T-helper 2 cell treated with Interferon-gamma antibody and Interleukin-4, amounts not matched to agents 100 ng/mL and 5 ng/mL, for 36 hours (primary cell): Measurements from ENCODE around the gene PAX9. TPM values are rescaled to one million over a fixed set of nuclear protein-coding genes. Genes with fewer than 3 reads are reported as not detected.

ENCODE experiments used
- intact Hi-C: fragments of 100-400 bp; cut with micrococcal nuclease; formaldehyde crosslinking; loops from one replicate; pipeline ENCODE4 v1.15.1; 2023
- total RNA-seq: library from RNA; stranded (reverse); gene quantifications from 2 replicates; pipeline ENCODE4 v1.2.3, GENCODE V29; 2022

PAX9 gene
- total RNA-seq, 1 donor from 2014 or later, result not detected

DNA sequence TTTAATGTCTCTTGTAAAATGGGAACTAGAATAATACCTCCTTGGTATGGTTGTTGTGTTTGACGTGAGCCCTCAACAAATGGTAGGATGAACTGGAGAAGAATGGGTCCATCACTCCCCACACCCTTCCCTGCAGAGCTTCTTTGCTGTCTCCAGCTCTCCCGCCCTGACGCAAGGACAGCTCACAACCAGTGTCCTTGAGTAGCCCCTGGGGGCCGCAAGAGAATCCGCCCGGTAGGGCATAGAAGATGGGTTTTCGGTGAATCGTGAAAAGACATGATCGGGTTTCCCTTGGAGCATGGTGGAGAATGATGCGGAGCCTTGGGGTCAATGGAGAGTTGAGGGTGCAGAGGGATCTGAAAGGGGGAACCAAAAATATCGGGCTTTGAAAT lies 6.1 kb upstream of the PAX9 start:
- intact Hi-C loops, result loop anchor here (2.0 to 5.0 kb wide), 2 partner anchors 73 to 937 kb away; partner anchors contain the start of gene NKX2-8

DNA sequence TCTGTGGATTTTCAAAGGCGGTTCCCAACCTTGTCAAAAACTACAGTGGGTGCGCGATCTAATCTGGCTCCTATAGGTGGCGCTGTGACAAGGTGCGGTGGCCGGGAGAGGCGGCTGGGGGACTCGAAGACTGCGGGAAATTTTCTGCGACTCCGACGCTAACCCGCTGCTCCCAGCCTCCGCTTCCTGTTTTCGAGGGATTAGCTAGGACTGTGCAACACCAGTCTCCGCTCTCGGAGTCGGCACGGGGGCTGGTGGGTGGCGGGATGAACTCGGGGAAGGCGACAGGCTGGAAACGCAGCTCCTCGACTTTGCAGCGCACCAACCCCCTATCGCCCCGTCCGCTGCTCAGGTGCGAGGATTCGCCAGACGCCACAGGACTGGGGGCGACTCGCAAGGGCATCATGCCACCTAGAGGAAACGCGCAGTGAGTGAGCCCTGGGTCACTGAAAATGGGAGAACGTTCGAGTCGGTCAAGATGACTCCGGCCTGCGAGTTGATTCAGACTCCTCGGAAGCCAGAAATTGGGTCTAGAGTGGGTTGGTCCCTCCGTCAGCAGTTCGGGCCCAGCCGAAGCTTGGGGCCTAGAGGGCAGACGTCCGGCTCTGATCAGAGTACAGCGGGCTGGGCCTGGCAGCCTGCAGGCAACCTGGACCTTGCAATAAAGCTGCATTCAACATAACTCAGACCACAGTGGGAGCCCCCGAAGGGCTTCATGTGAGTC lies 5.5 kb upstream of the PAX9 start:
- intact Hi-C loops, result loop anchor here (2.0 to 5.0 kb wide), 2 partner anchors 73 to 936 kb away; partner anchors contain the start of gene NKX2-8

DNA sequence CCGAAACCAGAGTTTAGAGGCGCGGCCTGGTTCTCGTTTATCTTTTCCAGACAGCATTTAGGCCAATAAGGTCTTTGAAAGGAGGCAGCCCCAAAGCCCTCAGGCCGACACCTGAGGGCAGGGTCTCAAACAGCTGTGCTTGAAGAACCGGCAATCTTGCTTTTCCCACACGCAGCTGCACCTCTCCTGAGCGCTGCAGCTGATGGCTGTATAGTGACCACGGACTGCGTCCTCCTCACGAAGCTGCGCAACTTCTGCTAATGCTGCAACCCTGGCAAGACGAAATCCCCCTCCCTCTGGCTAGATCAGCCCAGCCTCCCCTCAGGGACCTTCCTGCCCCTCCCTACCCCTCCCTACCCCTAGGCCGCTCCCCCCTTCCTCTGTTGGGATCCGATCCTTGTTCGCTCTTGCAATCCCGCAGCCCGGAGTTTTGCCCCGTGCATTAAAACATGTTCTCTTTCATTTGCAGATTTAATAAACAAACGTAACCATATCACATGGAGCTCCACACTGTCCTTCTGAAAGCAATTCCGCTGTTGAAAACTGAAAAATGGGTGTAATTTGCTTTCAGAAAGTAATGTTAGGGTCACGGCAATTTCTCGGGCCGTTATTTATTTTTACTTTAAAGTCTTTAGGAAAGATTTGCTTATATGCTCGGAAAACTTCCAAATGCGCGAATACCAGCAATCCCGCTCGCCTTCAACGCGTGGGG lies 4.8 kb upstream of the PAX9 start:
- intact Hi-C loops, result loop anchor here (5.0 kb wide), 1 partner anchor 935 kb away; no protein-coding TSS in a partner anchor

DNA sequence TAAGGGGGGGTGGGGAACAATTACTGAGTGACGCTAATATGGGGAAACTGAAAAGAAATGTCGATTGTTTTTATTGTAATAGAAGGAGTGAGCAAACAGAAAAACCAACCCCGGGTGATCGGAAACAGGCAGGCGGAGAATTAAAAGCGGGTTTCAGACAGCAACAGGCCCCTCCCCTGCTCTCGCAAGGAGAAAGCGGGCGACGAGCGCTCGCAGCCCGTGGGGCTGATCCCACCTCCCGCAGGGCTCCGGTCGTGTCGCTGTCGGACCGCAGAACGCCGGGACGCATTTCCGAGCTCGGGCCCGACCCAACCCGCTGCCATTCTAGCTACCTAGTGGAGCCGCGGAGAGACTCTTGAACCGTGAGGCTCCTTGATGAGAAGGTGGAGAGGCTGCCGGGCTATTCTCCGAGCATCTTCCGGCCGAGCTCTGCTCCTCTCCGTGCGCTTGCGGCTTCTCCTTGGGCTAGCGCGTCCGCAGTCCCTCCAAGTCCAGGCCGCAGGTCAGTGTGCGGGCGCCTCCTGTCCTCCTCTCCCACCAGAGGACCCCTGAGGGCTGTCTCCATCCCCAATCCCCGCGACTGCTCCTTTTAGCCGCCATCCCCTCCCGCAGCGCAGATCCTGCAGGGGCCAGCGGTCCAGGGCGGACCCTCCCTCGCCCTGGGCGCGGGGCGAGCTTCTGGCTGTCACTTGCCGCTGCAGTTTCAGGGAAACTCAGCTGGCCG lies 4.1 kb upstream of the PAX9 start:
- intact Hi-C loops, result loop anchor here (5.0 kb wide), 1 partner anchor 935 kb away; no protein-coding TSS in a partner anchor

DNA sequence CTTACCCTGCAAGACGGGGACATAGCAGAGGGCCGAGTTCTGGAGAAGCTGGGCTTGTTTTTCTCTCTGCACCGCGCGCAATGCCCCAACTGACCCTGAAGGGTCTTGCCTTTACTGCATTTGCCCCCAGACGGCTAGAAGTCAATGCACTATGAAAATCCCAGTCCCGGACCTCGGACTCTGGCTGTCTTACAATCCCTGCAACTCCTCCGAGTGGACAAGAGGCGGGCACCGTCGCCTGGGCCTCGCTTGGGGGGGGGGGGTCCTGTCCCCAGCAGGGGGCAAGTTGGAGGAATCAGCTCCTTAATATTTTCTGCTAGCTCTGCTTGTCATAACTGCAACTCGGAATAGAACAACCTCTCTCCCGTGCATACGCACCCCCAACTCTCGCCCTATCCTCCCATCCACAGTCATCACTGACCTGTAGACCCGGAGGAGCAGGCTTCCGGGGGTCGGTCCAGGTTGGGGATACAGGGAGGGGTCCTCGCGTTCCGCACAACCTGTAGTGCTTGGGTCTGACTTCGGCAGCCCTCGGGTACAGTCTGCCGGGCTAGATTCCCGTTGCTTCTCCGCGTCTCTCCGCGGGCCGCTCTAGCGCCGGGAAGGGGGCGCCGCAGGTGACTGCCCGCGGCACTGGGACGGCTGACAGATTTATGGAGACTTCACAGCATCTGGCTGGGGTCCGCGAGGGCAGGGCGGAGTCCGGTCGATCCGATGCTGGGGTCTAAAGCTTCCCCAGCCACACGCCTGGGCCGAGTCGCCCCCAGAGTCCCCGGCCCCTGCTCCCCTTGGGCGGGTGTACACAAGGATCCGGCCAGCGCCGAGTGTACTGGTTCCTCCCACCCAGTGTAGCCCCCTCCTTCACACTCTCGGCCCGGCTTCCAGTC lies 3.3 kb upstream of the PAX9 start:
- intact Hi-C loops, result loop anchor here (5.0 kb wide), 1 partner anchor 934 kb away; no protein-coding TSS in a partner anchor

DNA sequence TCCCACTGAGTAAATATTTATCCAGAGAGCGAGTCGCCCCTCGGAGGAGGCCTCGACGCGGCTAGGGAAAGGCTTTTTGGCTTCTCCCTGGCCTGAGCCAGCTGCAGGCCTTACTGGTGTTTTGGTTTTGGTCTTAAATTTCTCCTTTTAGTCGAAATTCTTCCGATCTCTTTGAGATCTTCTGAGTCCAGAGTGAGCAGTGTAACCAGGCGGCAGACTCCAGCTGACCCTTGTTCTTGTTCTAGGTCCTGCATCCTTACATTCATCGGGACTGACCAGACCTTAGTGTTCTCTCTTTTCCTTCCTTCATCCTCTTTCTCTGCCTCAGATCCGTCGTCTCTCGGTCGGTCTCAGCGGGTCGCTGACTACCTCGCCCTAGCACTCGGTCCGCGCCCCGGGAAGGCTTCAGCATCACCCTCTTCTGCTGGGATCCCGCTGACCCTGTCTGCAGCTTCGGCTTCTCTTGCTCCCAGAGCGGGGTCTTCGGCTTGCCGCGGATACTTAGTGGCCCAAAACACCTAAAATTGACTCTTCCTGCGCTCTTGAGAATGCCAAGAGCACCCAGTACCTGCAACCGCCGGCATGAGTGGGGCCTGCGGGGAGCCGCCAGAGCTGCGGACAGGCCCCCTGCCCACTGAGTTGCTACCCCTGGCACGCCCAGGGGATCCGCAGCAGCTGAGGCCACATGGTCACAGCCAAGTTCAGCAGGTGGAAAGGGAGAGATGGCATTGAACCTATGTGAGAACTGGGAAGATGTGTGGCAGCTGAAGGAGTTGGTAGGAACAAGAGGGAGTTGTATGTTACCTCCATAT lies 2.4 kb upstream of the PAX9 start:
- intact Hi-C loops, result loop anchor here (5.0 kb wide), 1 partner anchor 933 kb away; no protein-coding TSS in a partner anchor

DNA sequence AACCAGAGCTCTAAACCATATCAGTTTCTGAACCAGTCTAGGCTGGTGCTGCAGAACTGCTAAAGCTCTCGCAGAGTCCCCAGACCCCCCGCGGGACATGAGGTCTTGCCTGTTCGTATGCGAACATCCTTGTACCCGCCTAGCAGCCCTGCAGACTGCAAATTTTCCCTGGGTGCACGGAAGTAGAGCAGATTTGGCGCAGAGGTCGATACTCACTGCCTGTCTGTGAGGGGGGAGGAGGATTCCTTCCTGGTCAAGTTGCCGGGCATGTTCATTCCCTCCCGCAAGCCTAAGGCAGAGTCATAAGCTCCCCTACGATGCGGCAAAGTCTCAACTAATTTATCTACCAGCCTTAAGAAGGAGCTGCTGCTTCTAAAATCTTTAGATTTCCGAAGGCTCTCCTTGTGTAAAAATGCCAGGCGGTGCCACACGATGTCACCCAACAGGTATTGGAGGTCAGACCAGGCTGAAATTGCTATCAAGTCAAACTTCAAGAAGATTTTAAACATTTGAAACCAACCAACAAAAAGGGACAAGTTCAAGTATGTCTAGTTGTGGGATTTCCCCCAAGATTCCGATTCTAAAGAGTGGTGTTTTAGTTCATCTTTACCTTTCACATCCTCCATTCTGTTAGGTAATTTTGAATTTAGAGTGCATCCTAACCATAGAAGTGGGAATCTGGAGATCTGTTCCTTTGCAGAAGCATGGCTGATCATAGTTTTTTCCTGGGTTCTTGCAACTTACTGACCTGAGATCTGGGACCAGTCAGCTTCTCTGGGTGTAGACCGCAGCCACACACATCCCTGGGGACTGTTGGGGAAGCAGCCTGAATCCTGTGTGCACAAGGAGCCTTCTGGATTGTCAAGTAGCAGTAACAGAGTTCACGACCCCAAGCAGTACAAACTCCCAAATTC lies 1.6 kb upstream of the PAX9 start:
- intact Hi-C loops, result loop anchor here (2.0 to 5.0 kb wide), 2 partner anchors 141 to 932 kb away; no protein-coding TSS in a partner anchor

DNA sequence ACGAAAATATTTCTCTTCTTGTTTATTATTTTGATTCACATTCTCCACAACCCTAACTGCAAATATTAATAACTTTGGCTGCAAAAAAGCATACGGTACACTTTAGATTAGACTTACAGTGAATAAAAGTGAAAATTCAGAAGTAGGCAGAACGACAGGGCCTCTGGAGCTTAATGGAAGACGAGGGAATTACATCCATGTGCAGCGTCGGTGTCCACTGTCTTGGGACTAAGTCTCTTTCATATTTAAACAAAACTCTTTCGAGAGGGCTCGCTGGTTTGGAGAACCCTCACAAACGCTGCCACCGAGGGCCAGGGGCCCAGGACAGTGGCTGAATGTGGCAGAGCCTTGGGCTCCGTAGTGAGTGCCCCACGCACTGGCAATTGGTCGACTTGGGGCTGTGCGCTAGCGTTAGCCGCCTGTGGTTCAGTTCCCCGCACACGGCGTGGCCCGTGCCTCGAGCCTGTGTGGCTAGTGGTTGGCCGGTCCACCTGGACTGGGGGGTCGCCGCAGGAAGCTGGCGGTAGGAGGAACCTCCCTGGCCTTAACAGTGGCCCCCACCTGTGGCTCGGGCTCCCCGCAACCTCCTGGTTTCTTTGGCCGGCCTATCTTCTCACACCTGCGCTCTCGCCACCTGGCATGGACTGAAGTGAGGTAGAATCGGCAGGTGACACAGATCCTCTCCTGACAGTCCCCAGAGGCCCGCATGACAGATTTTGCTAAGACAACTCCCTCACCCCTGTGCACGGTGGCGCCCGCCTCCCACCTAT lies 739 bp upstream of the PAX9 start:
- intact Hi-C loops, result loop anchor here (2.0 kb wide), 1 partner anchor 142 kb away; no protein-coding TSS in a partner anchor

DNA sequence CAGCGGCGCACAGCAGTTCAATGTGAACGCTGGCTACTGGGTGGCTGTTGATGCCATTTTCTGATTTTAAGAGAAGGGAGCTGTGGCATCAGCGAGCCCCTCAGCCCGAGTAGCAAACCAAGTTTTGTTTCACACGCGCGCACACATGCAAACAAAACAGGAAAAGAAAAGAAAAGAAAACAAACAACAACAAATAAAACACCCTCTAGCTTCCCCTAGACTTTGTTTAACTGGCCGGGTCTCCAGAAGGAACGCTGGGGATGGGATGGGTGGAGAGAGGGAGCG lies 540 bp downstream of the PAX9 start:
- intact Hi-C loops, result no loop called here

DNA sequence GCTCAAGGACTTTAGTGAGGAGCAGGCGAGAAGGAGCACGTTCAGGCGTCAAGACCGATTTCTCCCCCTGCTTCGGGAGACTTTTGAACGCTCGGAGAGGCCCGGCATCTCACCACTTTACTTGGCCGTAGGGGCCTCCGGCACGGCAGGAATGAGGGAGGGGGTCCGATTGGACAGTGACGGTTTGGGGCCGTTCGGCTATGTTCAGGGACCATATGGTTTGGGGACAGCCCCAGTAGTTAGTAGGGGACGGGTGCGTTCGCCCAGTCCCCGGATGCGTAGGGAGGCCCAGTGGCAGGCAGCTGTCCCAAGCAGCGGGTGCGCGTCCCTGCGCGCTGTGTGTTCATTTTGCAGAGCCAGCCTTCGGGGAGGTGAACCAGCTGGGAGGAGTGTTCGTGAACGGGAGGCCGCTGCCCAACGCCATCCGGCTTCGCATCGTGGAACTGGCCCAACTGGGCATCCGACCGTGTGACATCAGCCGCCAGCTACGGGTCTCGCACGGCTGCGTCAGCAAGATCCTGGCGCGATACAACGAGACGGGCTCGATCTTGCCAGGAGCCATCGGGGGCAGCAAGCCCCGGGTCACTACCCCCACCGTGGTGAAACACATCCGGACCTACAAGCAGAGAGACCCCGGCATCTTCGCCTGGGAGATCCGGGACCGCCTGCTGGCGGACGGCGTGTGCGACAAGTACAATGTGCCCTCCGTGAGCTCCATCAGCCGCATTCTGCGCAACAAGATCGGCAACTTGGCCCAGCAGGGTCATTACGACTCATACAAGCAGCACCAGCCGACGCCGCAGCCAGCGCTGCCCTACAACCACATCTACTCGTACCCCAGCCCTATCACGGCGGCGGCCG lies 1.1 kb downstream of the PAX9 start:
- intact Hi-C loops, result no loop called here

DNA sequence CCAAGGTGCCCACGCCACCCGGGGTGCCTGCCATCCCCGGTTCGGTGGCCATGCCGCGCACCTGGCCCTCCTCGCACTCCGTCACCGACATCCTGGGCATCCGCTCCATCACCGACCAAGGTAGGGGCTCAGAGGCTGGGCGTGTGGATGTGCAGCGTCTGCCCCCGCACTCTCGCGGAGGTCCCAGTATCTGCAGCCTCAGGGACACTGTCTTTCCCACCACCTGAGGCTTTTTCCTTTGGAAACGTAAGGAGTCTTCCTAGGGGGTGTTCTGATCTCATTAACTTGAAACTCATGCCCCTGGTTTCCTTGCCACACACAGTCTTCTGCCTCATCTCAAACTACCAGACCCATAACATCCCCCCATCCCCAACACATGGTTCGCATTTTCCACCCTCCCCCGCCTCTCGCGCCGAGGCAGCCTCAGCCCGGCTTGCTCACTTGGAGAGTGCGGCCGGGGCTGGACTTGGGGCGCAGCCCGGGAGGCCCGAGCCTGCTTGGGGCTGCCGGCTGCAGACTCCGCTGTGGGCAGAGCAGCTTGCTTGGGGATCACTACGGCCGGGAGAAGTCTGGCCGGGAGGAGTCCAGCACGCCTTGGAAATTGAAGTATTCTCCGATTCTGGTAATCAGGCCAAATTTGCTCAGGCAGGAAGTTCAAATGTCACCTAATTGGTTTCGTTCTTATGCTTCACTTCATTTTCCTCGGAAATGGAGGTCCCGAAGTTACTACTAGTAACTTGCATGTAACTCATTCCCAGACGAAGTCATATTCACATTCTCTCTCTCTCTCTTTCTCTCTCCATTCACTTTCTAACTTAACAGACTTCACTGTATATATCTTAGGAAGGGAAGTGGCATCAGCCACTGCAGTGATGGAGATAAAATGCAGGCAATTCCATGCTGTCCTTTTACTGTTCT lies 2.0 kb downstream of the PAX9 start:
- intact Hi-C loops, result no loop called here

DNA sequence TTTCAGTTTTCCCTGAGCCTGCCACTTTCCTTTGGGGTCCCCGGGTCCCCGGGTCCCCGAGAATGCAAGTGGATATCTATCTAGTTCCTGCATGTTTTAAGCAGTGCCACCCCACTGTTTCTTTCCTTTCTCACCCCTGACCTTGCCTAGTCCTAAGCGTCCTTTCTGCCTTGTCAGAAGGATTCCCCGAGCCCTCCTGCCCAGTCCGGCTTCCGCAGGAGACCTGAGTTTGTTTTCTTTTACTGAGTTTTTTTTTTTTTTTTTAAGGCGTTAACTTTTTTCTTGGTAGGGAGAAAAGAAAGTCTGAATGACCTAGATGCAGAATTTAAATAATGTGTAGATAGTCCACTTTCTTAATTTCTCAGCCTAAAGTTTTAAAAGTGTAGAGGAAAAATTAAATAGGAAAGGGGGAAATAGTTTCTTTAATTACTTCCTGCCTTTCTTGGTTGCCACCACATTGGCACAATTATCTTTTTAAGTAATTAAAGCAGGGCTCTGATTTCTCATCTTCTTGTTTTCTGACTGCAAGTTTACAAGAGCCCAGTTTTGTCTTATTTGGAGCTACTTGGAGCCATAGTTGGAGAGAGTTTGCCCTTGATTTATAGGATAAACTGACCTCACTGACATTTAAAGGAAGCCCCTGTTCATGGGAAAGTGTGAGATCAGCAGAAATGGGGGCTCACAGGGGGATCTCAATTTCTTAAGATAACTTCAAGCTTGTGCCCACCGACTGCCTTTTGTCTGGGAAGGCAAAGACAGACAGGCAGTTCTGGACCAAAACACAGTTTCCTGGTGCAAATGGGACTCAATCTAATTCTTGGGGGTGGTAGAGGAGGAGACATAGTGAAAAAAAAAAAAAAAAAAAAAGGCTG lies 2.9 kb downstream of the PAX9 start:
- intact Hi-C loops, result no loop called here

DNA sequence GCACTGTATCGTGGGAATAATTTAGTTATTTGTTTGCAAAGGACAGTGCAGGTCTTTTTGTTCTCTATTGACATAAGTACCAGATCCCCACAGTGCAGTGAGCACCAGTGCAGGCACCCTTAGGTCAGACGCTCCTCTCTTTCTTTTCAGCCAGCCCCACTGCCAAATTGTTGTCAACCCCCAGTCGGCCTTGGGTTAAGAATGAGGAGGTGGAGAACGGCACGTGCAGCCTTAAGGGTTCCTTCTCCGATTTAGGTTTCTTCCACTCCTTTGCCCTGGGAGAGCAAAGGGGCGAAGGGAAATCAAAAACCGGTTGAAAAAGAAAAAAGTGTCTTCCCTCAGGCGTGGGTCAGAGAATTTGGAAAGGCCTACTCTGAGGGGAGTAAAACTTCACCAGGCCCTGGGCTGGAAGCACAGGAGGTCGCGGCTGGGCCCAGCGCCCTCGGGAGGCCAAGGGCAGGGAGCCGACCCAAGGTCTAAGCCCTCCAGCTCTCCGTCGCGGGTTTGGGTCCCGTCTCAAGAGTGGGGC lies 4.3 kb downstream of the PAX9 start:
- intact Hi-C loops, result no loop called here

DNA sequence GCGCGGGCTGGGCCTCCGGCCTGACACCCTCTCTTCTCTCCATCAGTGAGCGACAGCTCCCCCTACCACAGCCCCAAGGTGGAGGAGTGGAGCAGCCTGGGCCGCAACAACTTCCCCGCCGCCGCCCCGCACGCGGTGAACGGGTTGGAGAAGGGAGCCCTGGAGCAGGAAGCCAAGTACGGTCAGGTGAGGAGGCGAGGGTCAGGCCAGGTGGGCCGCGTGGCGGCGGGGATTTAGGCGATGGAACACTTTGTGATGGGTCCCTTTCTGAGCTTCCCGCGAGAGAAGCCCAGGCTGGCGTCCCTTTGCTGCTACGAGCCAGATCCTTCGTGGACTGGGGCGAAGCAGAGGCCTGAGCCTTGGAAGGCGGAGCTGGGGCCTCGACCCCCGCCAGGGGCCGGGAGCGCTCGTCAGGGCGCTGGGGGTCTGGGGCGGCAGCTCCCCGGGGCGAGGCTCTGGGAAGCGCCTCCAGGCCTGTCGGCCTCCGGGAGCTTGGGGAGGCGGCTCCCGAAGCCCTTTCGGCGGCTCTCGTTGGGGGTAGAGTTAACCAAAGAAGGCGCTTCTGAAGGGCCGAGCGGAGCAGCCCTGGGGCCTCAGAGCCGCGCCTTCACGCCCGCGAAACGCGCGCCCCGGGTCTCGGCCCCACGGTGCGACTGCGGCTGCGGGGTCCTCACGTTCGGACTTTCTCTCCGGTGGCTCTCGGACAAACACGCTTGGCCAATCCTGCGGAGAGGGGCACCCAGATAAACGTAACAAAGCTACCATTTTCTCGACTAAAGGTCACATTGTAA lies 5.0 kb downstream of the PAX9 start:
- intact Hi-C loops, result no loop called here
